Hematopoietic multipotent progenitor cell treated with erythropoietin and hydrocortisone succinate and interleukin-3 and kit ligand, for 6 days (in vitro differentiated cells): ENCODE measurements around the gene TNS4.

Experiments used
- DNase-seq: peaks from one replicate; pipeline ENCODE4 v3.0.0-alpha.2; 2015

TNS4 gene

DNA sequence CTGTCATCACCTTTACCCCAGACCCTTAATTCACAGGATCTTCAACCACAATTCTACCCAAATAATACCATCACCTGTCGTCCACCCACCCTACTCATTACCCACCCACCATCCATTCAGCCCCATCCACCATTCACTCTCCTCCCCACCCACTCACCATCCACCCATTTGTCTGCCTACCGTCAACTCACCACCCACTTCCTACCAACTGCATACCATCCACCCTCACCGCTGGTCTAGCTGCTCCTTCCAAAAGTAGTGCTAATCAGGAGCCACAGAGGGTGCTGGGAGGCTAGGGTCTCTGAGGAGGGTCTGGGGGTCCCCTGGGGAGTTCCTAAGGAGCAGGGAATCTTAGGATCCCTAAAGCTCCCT lies 70.2 kb downstream of the TNS4 start:
- DNase-seq: no peak

DNA sequence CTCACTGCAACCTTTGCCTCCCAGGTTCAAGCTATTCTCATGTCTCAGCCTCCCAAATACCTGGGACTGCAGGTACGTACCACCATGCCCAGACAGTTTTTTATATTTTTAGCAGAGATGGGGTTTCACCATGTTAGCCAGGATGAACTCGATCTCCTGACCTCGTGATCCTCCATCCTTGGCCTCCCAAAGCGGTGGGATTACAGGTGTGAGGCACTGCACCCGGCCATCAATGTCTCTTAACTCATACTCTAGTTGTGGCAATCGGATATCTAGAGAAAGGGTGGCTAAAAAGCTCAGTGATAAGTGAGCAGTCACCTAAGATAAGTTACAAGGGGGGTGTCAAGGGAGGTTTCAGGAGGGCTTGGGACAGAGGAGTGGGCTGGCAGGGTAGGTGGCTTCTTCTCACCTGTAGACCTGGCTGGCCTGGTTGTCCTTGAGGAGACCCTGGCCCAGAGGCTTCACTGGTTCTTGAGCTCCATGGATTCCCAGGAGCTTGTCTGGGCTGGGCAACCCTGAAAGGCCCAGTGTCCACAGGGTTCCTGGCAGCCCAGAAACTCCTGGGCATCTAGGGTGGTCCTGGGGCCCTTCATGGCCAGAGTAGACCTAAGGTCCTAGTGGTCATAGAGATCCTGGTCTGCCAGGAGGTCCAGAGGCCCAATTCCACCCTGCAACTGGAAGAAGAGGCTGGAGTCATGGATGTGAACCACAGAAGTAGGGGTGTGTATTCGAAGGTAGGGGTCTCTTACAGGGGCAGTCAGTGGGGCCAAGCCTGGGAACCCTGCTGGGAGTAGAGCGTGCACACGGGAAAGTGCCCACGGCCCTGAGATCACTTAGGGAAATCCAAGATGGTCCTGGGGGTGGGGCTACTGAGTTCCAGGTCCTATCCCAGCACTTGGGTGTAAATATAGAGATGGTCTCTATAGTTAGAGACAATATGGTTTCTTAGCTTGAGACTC lies 70.9 kb downstream of the TNS4 start:
- no peak for DNase-seq

DNA sequence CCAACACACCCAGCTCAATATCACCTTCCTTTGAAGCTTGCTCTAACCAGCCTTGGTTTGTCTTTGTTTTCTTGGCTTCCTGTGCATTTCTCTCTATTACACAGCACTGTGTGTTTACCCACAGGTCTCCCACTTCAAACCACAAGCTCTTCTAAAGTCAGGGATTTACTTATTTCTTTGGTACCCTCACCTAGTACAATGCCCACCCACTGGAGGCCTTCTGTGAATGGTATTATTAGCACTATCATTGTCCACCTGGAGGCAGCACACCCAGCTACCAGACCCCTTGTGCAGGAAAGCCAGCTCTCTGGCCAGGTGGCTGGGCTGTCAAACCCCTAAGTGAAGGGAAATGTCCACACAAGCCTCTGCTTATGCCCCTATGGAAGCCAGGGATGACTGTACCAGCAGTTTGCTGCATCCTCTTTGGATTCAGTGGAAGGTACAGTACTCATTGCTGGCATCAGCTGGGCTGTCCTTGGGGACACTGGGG lies 74.4 kb downstream of the TNS4 start:
- no peak for DNase-seq
